Hepatocyte (in vitro differentiated cells): Measurements from ENCODE around the gene ME3.

Source experiments
- EZH2 ChIP-seq: fragments of 200-600 bp; sonication (generic); IDR thresholded peaks from 2 replicates; pipeline ENCODE4 v1.6.1; 2016; ENCODE audit warnings: antibody characterized with exemption, mild to moderate bottlenecking, borderline replicate concordance
- EZH2phosphoT487 ChIP-seq: fragments of 200-600 bp; sonication (generic); IDR thresholded peaks from one replicate; pipeline ENCODE4 v1.6.1; 2018; ENCODE audit warnings: antibody characterized with exemption, mild to moderate bottlenecking, low read depth, moderate library complexity; ENCODE audit not compliant: unreplicated experiment, severe bottlenecking
- TF ChIP-seq, protein P1 (sequence below): fragments of 200-600 bp; sonication (generic); IDR thresholded peaks from 2 replicates; pipeline ENCODE4 v1.5.1; 2016; ENCODE audit warnings: antibody characterized with exemption, mild to moderate bottlenecking; ENCODE audit not compliant: poor library complexity

DNA sequence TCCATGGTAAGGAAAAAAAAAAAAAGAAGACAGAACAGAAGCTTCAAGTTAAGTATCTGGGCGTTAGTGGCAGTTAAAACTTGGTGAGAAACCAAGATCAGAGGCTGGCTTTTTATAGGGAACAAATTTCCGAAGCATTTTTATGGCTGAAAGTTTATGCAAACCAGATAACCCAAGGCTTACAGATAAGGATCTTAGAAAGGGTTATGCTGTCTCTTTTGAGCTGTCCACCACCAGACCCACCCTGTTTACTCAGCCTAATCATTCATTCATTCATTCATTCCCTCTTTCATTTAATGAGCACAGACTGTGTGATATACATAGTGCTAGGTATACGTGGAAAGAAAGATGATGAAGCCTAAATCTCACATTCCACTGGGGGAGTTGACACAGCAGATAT lies 89.5 kb downstream of the ME3 start:
- TF ChIP-seq EZH2 (no peak), EZH2phosphoT487 (no peak)
- TF ChIP-seq, protein P1, sequence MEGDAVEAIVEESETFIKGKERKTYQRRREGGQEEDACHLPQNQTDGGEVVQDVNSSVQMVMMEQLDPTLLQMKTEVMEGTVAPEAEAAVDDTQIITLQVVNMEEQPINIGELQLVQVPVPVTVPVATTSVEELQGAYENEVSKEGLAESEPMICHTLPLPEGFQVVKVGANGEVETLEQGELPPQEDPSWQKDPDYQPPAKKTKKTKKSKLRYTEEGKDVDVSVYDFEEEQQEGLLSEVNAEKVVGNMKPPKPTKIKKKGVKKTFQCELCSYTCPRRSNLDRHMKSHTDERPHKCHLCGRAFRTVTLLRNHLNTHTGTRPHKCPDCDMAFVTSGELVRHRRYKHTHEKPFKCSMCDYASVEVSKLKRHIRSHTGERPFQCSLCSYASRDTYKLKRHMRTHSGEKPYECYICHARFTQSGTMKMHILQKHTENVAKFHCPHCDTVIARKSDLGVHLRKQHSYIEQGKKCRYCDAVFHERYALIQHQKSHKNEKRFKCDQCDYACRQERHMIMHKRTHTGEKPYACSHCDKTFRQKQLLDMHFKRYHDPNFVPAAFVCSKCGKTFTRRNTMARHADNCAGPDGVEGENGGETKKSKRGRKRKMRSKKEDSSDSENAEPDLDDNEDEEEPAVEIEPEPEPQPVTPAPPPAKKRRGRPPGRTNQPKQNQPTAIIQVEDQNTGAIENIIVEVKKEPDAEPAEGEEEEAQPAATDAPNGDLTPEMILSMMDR, result no peak
